ENCODE measurements around the gene CSTA.

The CSTA gene, protein sequence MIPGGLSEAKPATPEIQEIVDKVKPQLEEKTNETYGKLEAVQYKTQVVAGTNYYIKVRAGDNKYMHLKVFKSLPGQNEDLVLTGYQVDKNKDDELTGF

DNA sequence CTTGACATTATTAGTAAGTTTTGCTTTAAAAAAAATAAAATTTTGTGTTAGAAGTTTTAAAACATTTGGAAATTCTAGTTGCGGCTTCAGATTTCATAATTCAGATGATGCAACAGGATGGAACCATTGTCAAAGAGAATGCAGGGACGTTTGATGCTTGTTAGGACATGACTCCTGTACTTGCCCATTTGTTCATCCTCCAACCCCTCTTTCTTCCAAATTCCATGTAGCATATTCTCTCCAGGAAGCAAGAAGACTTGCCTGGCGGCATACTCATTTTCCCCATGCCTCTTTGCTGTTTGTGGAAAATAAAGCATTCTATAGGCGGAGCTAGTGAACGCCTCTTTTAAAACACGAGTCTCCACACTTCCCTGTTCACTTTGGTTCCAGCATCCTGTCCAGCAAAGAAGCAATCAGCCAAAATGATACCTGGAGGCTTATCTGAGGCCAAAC lies at the start of gene CSTA:
TSS of gene CSTA (plus strand) at position 378 of the 453 bp plus-strand sequence. CDS start at position 423, 45 bp downstream.
- DNase-seq (ENCODE audit: low spot score) = no peak

DNA sequence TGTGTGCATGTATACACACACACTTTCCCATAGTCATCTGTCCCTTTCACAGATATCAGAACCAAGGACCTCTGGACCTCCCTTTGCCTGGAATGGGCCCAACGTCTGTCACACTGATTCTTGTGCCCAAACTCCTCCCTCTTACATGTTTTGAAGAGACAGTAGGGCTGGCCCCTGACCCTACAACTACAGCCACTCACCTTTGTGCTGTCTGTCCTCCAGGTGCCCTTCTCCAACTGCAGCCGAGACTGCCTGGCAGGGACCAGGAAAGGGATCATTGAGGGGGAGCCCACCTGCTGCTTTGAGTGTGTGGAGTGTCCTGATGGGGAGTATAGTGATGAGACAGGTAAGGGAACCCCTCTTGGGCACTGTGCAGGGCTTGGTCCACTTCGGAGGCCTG lies 43.2 kb upstream of the CSTA start:
- no peak for DNase-seq (ENCODE audit: low spot score)

DNA sequence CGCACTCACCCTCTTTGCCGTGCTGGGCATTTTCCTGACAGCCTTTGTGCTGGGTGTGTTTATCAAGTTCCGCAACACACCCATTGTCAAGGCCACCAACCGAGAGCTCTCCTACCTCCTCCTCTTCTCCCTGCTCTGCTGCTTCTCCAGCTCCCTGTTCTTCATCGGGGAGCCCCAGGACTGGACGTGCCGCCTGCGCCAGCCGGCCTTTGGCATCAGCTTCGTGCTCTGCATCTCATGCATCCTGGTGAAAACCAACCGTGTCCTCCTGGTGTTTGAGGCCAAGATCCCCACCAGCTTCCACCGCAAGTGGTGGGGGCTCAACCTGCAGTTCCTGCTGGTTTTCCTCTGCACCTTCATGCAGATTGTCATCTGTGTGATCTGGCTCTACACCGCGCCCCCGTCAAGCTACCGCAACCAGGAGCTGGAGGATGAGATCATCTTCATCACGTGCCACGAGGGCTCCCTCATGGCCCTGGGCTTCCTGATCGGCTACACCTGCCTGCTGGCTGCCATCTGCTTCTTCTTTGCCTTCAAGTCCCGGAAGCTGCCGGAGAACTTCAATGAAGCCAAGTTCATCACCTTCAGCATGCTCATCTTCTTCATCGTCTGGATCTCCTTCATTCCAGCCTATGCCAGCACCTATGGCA lies 41.1 kb upstream of the CSTA start:
- DNase-seq (ENCODE audit: low spot score) = no peak

DNA sequence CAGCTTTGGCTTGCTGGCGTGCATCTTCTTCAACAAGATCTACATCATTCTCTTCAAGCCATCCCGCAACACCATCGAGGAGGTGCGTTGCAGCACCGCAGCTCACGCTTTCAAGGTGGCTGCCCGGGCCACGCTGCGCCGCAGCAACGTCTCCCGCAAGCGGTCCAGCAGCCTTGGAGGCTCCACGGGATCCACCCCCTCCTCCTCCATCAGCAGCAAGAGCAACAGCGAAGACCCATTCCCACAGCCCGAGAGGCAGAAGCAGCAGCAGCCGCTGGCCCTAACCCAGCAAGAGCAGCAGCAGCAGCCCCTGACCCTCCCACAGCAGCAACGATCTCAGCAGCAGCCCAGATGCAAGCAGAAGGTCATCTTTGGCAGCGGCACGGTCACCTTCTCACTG lies 40.6 kb upstream of the CSTA start:
- no peak for DNase-seq (ENCODE audit: low spot score)

DNA sequence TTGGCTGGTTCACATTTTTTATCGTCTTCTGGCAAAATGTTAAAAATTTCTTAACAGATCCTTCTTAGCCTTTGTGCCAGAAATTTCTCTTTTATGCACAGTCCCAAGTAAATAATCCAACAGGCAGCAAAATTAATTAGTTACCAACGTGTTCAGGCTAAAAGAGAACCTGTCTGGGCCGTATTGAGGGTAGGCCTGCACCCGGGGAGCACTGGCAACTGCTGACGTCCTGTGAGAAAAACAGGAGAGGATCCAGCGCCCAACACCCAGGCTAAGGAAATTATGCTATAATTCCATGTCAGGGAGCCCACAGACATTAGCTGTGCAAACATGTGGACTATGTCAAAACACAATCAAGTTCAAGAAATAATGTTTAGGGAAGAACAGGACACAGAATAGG lies 30.7 kb upstream of the CSTA start:
- no peak for DNase-seq (ENCODE audit: low spot score)

DNA sequence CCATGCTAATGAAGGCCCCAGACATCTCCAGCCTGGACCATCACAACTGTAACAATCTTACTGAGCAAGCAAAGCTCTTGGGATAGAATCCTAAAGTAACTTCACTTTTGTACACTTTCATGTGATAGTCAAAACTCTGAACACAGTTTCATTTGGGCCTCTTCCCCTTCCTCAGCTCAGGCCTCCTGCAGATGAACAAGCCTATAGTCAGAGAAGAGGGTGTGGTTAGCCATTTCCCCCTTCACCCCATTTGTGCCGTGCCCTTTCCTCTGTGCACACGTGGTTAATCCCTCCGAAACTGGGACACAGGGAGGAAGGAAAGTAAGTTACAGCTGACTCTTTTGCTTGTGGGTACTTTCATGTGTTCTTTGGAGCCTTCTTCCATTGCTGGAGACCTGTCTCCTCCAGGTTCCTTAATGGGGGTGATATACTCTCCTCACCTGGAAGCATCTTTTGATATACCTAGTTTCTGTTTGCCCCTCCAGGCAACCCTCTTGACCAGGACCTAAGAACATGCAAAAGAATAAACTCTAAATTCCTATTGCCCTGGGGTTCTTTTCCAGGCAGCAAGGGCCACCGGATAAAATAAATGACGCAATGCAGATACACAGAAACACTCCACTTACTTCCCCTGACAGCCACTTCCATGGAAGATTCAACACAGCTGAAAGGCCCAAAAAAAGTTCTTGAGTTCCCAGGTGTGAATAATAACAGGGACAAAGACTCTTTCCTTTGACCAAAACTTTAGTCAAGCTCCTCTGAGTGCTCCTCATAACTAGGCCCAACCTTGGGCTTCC lies 29.6 kb upstream of the CSTA start:
- DNase-seq (ENCODE audit: low spot score) = no peak

DNA sequence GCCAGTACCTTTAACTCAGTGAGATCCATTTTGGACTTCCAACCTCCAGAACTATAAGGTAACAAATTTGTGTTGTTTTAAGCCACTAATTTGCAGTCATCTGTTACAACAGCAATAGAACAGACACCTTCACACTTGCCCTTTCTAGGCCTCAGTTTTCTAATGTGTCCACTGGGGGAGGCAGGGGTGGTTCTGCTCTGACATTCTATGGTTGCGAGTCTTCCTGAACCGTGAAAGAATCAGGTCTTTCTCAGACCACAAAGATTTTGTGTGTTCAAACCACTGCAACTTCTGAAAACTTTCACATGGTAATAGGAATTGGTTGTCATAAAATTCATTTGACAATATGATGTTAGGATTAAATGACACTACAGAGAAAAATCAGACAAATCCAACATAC lies 26.8 kb upstream of the CSTA start:
- DNase-seq (ENCODE audit: low spot score) = no peak

DNA sequence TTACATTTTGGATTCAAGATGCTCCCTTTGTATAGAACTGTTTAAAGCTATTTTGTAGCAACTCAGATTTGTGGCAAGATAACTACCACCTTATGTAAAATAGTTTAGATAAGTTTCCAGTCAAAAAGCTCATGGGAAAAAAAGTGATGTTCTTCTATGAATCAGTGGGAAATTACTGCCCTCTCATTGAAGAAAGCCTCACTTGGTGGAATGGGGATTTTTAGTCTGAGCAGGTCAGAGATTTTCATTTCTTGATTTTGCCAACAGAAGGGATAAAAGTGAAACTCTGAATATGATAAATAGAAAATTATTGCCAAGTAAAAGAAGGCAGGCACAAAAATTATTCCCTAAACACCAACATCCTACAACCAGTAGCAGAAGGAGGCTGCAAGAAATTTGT lies 25.8 kb upstream of the CSTA start:
- no peak for DNase-seq (ENCODE audit: low spot score)

DNA sequence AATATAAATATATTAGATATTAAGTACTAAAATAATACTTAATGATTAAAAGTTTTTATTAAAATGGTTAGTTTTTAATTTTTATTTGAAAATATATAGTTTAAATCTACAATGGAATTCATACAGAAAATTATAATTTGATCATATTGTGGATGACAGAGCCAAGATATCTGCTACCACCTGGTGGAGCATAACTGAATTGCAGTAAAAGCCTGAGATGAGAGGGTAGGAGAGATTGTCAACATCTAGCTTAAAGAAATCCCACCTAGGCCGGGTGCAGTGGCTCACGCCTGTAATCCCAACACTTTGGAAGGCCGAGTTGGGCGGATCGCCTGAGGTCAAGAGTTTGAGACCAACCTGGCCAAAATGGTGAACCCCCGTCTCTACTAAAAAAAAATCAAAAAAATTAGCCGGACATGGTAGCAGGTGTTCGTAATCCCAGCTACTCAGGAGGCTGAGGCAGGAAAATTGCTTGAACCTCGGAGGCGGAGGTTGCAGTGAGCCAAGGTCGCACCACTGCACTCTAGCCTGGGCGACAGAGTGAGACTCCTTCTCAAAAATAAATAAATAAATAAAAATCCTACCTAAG lies 25.1 kb upstream of the CSTA start:
- no peak for DNase-seq (ENCODE audit: low spot score)

DNA sequence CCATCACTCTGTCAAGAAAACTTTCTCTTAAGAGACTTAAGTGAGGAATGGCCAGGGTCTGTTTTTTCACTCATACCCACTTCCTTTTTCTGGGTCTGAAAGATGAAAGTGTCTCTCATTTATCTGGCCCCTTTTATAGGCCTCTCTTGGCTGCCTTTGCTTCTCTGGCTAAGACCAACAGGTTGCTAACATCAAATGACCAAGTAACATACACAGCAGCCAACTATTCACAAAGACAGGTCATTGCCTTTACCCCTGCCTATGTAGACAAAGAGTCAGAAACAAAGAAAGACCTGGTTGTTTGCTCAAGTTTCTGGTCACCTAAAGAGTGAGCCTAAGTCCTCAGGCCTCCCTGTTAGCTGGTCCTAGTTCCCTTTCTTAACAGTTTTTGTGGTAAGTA lies 24.0 kb upstream of the CSTA start:
- DNase-seq (ENCODE audit: low spot score) = no peak

DNA sequence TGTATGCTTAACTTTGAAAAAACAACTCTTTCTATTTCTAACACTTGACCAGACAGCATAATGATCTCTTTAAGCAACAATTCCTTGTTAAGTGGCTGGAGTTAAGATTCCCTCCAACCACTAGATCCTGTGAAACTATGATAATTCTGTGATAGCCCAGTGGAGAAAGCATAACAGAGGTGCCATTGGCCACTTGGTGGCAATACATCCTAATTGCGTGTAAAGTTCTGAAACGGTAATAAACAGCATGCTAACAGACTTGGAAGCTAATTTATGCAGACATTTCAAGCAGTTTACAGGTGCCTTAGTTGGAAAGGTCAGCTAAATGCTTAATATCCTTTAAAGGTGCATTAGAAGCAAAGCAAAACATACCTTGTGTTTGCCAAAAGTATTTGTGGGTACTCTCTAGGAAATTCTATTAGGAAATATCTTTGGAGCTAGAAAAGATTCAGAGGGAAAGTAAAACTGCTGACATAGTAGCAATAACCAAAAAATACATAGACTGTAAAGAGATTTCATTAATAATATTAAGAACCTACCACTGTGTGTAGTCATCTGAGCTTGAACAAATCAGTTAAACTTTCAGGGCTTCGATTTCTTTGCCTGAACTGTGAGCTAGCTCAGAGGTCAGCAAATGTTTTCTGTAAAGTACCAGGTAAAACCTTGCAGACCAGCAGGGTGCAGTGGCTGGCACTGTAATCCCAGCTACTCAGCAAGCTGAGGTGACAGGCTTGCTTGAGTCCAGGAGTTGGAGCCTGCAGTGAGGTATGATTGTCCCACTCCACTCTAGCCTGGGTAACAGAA lies 19.0 kb upstream of the CSTA start:
- no peak for DNase-seq (ENCODE audit: low spot score)

DNA sequence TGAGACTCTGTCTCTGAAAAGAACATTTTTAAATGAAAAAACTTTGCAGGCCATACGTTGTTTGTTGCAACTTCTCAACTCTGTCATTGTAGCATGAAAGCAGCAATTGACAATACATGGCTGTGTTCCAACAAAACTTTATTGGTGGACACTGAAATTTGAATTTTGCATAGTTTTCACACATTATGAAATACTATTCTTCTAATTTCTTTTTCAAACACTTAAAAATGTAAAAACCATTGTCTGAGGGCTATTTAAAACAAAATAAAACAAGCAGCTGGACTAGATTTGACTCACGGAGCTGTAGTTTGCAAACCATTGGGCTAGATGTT lies 18.5 kb upstream of the CSTA start:
- no peak for DNase-seq (ENCODE audit: low spot score)

DNA sequence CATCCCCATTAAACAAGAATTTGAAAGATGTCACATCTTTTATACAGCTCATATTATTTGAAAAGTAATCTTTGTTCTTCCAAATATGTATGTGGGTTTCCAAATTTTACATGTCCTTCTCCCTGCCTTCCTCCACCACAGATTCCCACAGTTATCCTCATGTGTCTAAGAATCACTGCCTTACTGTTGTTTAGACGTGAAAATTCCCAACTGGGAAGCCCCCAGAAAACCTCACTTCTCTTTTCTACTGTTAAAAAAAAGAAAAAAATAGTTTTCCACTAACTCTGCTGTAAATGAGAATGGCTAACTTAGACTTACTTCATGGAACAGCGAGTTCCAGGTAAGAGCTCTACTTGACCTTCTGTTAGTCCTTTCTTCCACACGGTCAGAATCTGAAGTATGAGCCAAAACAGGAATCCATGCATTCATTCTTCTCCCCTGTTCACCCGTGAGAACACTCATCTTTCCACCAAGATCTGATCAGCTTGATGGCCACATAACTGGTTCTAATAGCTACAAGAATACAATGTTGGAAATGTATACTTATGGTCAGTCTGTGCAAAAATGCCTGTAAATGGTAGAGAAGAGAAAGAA lies 17.9 kb upstream of the CSTA start:
- DNase-seq (ENCODE audit: low spot score) = no peak

DNA sequence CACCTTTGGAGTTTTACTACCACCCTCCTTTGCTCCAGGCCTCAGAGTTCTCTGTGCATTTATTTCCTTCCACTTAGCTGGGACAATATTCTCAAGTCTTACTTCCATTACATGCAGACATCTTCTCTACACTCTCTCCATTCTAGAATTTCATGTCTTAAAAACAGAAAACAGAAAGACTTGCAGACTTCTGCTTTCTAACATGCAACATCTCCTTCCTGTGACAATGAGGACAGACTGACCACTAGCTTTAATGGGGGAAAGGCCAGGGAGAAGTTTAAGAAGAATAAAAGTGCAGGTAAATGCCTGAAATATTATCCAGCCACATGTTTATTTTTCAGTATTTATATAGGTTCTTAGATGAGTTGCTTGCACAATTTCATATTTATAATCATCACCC lies 17.1 kb upstream of the CSTA start:
- DNase-seq (ENCODE audit: low spot score) = no peak

DNA sequence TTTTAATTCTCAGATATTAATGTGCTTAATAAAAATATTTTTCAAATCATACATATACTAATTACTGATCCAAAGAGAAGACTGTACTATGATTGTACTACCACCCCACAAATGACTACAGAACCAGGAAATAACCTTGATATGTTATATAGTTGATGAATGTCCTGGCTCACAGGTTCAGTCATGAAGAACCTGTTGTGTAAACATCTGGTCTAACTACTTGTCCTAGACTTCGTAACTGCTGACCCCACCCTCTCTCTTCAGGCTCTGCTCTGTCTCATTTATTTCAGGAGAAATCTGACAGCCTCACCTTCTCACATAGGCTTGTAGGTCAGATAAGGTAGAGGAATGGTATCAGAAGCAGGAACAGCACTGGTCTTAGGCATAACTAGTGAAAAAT lies 14.7 kb upstream of the CSTA start:
- no peak for DNase-seq (ENCODE audit: low spot score)

DNA sequence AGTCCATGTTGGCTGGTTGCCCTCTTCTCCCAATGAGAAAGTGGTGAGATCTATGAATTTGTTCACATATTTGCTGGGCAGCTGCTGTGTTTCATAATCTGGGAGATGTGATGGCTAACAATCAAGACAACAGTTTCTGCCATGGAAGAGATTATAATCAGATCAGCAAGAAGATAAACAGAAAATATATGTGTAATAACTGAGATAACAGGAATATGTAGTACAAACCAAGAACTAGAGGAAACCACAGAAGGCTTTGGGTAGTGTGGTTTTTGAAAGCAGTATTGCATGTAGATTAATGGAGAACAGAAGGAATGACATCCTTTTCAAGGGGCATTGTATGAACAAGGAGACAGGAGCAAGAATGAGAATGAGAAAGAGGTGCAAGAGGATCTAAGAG lies 12.2 kb upstream of the CSTA start:
- DNase-seq (ENCODE audit: low spot score) = no peak

DNA sequence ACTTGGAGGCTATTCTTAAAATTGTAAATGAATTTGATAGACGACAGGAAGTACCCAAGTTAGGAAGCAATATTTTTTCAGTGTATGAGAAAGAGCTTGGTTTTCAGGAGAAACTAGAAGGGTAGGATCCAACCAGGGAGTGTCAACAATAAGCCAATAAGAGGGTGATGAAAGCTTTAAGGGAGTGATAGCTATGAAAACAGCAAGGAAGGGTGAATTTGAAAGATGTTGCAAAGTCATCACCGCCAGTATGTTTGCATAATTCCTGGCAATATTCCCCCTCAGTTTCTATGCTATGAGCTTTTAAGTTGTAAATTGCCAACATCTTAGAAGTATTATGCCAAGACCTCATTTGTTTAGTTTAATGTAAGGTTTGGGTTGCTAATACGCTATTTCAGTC lies 11.8 kb upstream of the CSTA start:
- no peak for DNase-seq (ENCODE audit: low spot score)

DNA sequence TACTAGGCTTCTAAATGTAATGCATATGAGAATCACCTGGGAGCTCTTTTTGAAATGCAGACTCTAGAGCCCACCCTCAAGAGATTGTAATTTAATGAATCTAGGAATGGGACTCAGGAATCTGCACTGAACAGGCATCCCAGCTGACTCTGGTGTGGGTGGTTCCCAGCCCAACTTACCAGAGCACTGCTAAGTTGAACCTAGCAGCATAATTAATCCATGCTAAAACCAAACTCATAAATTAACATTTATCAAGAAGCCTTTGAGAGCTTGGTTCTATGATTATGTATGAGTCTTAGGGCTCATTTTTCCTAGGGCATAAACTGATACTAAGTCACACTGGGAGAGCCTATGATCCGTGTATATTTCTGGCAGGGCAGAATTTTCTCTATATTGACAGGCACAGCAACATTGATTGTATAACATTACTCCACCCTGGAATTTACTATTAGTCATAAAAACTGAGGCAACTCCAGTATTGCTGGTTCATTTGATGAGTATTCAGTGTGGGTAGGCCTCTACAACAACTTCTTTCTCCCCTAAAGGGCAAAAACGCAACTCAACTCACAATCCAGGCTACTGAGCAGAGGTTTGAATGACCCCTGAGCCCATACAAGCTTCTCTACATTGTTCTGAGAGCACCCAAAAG lies 10.7 kb upstream of the CSTA start:
- no peak for DNase-seq (ENCODE audit: low spot score)

DNA sequence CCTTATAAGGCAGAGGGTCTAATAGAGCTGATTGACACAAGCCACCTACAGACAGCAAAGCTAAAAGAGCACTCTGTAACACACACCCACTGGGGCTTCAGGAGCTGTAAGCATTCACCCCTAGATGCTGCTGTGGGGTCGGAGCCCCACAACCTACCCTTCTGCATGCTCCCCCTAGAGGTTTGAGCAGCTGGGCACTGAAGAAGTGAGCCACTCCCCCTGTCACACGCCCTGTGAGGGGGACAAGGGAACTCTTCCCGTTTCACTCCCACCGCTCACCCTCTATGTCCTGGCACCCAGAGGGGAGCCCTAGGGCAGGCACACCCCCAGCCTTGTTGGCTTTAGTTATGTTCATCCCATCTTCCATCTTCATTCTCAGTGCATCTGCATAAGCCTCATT lies 9.4 kb upstream of the CSTA start:
- no peak for DNase-seq (ENCODE audit: low spot score)

DNA sequence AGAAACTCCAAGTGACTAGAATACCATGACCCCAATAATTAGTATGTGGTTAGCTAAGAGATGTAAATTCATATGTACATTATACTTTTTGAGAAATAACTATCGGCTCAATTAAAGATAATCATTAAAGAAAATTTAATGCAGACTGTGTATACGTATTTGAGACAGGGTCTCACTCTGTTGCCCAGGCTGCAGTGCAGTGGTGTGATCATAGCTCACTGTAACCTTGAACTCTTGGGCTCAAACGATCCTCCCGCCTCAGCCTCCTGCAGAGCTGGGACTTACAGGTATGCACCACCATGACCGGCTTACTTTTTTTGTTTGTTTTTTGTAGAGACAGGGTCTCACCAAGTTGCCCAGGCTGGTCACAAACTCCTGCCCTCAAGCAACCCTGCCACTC lies 8.7 kb upstream of the CSTA start:
- no peak for DNase-seq (ENCODE audit: low spot score)

DNA sequence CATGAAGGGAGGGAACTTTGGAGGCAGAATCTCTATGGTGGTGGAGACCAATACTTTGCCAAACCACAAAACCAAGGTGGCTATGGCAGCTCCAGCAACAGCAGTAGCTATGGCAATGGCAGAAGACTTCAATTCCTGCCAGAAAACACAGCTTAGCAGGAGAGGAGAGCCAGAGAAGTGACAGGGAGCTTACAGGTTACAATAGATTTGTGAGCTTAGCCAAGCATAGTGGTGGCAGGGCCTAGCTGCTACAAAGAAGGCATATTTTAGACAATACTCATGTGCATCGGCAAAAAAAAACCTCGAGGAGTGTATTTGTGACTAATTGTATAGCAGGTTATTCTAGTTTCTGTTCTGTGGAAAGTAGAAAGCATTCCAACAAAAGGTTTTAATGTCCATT lies 6.4 kb upstream of the CSTA start:
- no peak for DNase-seq (ENCODE audit: low spot score)

All from SW480 (cell line).